ENCODE results near the gene C22orf42.
"Not testable (repeated sequence)": the region's sequence is repeated elsewhere in the genome, so short reads cannot be mapped to it uniquely, and the experiment has no call there.

Gene C22orf42

GRCh38 chr22:32183625-32184024 lies 24.5 kb upstream of the C22orf42 start:
- DNase-seq, result no peak

GRCh38 chr22:32181043-32181442 lies 21.9 kb upstream of the C22orf42 start:
- DNase-seq, result no peak

GRCh38 chr22:32177221-32177765 lies 18.2 kb upstream of the C22orf42 start:
- DNase-seq, result no peak

DNA sequence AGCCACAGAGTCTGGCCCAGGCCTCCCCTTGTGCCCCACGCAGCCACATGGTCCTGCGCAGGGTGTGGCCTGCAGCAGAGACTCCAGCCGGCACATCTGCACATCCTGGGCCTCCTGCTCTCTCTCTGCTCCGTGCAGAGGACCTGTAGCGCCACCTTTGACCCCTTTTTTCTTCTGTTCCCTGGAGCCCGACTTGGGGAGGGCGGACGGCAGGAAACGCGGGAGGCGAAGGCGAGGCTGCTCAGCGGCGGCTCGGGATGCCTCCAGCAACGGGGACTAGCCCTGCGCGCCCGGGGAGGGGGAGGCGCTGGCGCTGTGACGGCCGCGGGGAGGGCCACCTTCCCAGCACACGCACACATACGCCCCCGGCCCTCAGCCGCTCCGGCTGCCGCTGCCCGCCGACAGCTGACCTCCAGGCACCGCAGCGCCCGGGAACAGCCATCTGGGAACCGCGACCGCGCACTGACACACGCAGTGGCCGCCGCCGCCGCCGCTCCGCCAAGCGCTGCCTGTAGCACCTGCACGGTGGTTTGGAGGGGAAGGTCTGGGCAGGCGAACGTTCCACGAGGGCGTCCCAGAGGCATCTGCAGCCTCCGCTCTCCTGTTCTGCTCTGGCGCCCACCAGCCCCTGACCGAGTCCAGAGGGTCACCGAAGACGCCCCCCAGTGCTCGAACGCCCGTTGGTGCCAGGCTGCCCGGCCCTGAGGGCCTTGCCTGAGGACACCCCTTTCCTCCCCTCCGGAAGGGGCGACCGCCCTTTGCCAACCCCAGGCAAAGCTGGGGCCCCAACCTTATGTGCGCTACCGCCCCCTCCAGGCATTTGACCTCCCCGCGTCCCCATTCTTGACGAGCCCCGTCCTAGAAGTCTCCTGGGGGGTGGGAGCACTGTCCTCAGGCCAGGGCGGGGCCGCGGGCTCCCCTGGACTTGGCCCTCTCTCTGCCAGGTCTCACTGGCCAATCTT lies 16.9 kb upstream of the C22orf42 start:
- DNase-seq, result no peak

- DNase-seq, result no peak
Observed at GRCh38 chr22:32175115-32175514, 16.0 kb upstream of the C22orf42 start.

- DNase-seq, result no peak
Observed at GRCh38 chr22:32165681-32166080, 6.6 kb upstream of the C22orf42 start.

GRCh38 chr22:32164075-32164860 lies 5.2 kb upstream of the C22orf42 start:
- DNase-seq, result no peak

DNA sequence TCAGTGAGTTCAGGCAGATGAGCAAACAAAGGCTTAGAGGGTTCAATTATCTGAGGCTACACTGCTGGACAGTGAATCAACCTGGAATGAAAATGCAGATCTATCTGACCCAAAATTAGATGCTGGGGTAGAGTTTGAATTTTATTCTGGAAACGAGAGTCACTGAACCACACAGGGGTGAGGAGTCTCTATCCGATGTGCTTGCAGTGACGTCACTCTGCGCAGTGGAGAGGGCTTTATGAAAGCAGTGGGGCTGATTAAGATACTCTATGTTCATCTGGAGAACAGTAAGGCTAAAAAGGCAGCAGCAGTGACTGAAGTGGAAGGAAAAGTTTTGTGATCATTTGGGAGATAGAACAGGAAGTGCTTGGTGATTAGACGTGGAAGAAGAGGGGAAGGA lies 1.3 kb upstream of the C22orf42 start:
- not testable (repeated sequence) for DNase-seq

GRCh38 chr22:32157632-32158031 lies 1.5 kb downstream of the C22orf42 start:
- not testable (repeated sequence) for DNase-seq

GRCh38 chr22:32154727-32155126 lies 4.4 kb downstream of the C22orf42 start:
- not testable (repeated sequence) for DNase-seq

- DNase-seq, result not testable (repeated sequence)
Observed at GRCh38 chr22:32151641-32152040, 7.5 kb downstream of the C22orf42 start.

GRCh38 chr22:32150647-32151046 lies 8.5 kb downstream of the C22orf42 start:
- DNase-seq, result not testable (repeated sequence)

GRCh38 chr22:32148372-32148771 lies 10.7 kb downstream of the C22orf42 start:
- DNase-seq, result not testable (repeated sequence)

DNA sequence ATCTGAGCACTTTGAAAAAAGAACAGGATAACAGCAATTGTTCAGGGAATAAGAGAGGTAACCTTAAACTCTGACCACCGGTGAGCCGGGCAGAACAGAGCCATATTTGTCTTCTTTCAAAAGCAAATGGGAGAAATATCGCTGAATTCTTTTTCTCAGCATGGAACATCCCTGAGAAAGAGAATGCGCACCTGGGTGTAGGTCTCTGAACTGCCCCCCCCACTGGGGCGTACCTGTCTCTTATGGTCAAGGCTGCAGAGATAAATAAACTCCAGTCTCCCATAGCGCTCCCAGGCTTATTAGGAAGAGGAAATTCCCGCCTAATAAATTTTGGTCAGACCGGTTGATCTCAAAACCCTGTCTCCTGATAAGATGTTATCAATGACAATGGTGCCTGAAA lies 12.0 kb downstream of the C22orf42 start:
- DNase-seq, result not testable (repeated sequence)

DNA sequence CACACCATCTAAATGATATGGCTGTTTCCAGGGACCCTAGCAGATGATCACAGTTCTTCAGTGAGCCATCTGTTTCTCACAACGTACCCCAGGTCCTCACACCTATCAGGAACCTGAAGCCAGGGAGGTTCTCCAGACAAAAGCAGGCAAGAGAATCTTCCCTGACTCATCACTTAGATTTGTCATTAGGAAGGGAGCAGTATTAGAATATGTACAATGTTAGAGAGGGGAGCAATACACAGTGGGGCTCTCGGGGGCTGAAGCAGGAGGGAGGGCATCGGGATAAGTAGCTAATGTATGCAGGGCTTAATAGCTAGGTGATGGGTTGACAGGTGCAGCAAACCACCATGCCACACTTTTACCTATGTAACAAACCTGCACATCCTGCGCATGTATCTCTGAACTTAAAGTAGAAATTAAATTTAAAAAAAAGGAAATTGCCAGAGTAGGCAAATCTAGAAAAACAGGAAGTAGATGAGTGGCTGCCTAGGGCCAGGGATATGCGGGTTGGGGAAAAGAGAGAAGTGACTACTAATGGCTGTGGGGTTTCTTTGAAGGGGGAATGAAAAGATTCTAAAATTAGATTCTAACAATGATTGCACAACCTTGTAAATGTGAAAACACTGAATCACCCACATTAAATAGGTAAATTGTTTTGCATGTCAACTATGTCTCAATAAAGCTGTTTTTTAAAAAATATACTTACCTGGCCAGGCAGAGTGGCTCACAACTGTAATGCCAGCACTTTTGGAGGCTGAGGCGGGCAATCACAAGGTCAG lies 14.4 kb downstream of the C22orf42 start:
- DNase-seq, result no peak

DNA sequence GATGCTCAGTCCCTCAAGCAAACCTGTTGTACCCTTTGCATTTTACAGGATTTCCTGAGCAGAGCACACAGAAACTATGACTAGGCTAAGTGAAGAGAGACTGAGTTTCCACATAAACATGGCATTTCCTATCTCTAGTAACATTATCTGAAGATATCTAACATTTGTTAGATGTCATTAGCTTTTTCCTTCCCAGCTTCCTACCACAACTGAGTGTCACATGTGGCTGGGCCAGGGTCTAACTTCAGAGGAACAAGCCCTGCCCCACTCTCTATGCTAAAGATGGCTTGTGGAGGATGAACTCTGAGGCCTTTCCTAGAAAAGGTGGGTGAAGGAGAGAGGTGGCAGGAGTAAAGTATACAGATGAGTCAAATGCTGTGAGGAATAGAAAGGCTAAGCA lies 16.5 kb downstream of the C22orf42 start:
- DNase-seq, result no peak

GRCh38 chr22:32140688-32141087 lies 18.4 kb downstream of the C22orf42 start:
- DNase-seq, result not testable (repeated sequence)

DNA sequence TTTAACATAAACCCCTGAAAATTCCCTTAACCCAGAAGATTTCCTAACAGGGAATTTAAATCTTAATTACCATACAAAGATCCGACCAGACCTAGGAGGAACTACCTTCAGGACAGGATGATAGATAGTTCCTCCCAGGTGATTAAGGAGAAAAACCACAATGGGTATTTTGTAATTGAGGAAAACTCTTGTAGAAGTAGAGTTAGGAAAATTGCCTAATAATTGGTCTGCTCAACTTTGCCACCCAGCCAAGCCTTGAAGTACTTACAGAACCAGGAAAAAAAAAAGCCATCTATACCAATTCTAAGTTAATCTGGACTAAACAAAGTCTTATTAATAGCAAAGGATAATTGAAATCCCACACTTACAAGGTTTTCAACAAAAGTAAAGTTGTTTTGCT lies 20.5 kb downstream of the C22orf42 start:
- DNase-seq, result not testable (repeated sequence)

DNA sequence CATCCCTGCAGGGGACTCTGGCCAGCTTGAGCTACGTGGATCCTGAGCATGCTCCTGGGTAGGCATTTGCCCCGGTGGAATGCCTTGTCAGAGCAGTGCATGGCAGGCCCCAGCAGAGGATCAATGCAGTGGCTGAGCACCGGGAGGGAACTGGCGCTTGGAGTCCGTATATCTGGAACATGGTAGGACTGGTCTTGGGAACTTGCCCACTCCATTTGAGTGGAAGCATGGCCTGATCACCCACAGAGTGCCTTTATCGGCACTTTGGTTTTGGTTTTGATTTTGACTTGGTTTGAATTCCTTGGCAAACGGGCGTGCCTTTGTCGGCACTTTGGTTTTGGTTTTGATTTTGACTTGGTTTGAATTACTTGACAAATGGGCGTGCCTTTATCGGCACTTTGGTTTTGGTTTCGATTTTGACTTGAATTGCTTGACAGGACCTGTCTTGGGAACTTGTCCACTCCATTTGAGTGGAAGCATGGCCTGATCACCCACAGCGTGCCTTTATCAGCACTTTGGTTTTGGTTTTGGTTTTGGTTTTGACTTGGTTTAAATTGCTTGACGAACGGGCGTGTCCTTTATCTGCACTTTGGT lies 21.3 kb downstream of the C22orf42 start:
- DNase-seq, result peak; percentile 17

- DNase-seq, result not testable (repeated sequence)
Observed at GRCh38 chr22:32136881-32137280, 22.2 kb downstream of the C22orf42 start.

DNA sequence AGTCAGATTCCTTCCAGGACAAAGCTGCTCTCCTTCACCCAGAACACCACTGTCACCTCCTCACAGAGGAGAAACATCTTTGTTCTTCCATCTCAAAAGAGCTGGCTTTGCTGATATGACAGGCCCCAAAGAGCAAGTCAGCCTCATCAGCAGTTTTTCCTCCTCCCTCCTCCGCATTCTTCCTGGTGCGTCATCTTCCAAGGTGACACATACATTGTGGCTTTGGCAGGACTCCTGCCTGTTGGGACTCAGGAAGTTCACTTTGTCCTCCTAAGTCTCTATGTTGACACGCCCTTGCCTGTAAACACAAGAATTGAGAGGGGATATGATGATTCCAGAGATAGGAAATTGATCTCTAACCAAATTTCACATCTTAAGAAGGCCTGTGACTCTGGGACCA lies 23.1 kb downstream of the C22orf42 start:
- not testable (repeated sequence) for DNase-seq

DNA sequence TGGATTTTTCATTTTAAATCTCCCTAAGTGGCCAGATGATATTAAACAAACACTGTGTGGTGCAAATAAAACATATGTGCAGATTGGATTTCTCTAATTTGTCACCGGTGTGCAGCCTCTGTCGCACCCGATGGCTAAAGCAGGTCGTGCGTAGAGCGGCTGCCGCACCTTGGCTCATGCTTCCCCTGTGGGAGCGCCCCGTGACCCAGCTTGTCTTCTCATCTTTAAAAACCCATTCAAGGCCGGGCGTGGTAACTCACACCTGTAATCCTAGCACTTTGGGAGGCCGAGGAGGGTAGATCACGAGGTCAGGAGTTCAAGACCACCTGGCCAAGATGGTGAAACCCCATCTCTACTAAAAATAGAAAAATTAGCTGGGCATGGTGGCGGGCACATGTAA lies 24.3 kb downstream of the C22orf42 start:
- DNase-seq, result not testable (repeated sequence)
